HG03196 (cell line): ENCODE results near the gene ZMYM4.

Experiments used
- ATAC-seq: cut with Tn5 transposase; IDR thresholded peaks from one replicate; pipeline ENCODE4 v1.9.1; 2021; ENCODE audit not compliant: unreplicated experiment

The ZMYM4 gene

GRCh38 chr1:35274197-35274596, 5.7 kb downstream of the ZMYM4 start:
- no peak for ATAC-seq

GRCh38 chr1:35278886-35279554, 10.5 kb downstream of the ZMYM4 start:
- ATAC-seq, result no peak

- no peak for ATAC-seq
Observed at GRCh38 chr1:35279555-35279904, 11.0 kb downstream of the ZMYM4 start.

GRCh38 chr1:35280006-35280405, 11.5 kb downstream of the ZMYM4 start:
- ATAC-seq, result no peak

- no peak for ATAC-seq
Observed at GRCh38 chr1:35281565-35281964, 13.1 kb downstream of the ZMYM4 start.

- no peak for ATAC-seq
Observed at GRCh38 chr1:35282172-35282571, 13.7 kb downstream of the ZMYM4 start.

- ATAC-seq, result no peak
Observed at GRCh38 chr1:35284852-35285251, 16.3 kb downstream of the ZMYM4 start.

GRCh38 chr1:35285771-35286606, 17.5 kb downstream of the ZMYM4 start:
- no peak for ATAC-seq

GRCh38 chr1:35287807-35288640, 19.5 kb downstream of the ZMYM4 start:
- ATAC-seq, result no peak

- ATAC-seq, result no peak
Observed at GRCh38 chr1:35288761-35289160, 20.3 kb downstream of the ZMYM4 start.

GRCh38 chr1:35290452-35290851, 21.9 kb downstream of the ZMYM4 start:
- no peak for ATAC-seq

- ATAC-seq, result no peak
Observed at GRCh38 chr1:35294809-35295208, 26.3 kb downstream of the ZMYM4 start.

- no peak for ATAC-seq
Observed at GRCh38 chr1:35297886-35298285, 29.4 kb downstream of the ZMYM4 start.

- ATAC-seq, result no peak
Observed at GRCh38 chr1:35298464-35298863, 30.0 kb downstream of the ZMYM4 start.

- ATAC-seq, result no peak
Observed at GRCh38 chr1:35300376-35300775, 31.9 kb downstream of the ZMYM4 start.

GRCh38 chr1:35301674-35302392, 33.3 kb downstream of the ZMYM4 start:
- ATAC-seq, result no peak

- ATAC-seq, result no peak
Observed at GRCh38 chr1:35305383-35305782, 36.9 kb downstream of the ZMYM4 start.

- no peak for ATAC-seq
Observed at GRCh38 chr1:35315649-35316048, 47.1 kb downstream of the ZMYM4 start.

GRCh38 chr1:35316264-35316663, 47.8 kb downstream of the ZMYM4 start:
- ATAC-seq, result no peak

- no peak for ATAC-seq
Observed at GRCh38 chr1:35319988-35320713, 51.6 kb downstream of the ZMYM4 start.
